HEK293 (cell line): ENCODE data around the gene SOCS4.

Experiments
- CTCF ChIA-PET: fragments of 350-600 bp; formaldehyde crosslinking; extraction: SDS; loops from one replicate; lab custom pipeline; 2021; ENCODE audit warnings: antibody characterized with exemption; lab: Yijun Ruan, JAX
- POLR2A ChIA-PET: fragments of 300-600 bp; formaldehyde crosslinking; extraction: SDS; loops from one replicate; lab custom pipeline; 2020; ENCODE audit warnings: antibody characterized with exemption, inconsistent platforms; lab: Yijun Ruan, JAX
- H3K27ac ChIP-seq: fragments of 200-500 bp; sonication (Bioruptor generic); 2 replicates; pipeline ENCODE4 v1.5.1; 2014; ENCODE audit warnings: low read depth, low read length, control low read depth, inconsistent platforms; ENCODE audit errors: extremely low read depth
- H3K36me3 ChIP-seq, 2 experiments: fragments of 200-500 bp in 1 of 2; sonication (Bioruptor generic) in 1 of 2; 1 replicate in 1 of 2; 2 replicates in 1 of 2; pipeline ENCODE4 v1.5.1; 2014 to 2017; ENCODE audit warnings: inconsistent platforms in 2 of 2, low read length in 2 of 2; ENCODE audit not compliant: control insufficient read depth in 2 of 2, insufficient read depth in 1 of 2
- H3K4me1 ChIP-seq: fragments of 200-500 bp; sonication (Bioruptor generic); 2 replicates; pipeline ENCODE4 v1.5.1; 2014; ENCODE audit warnings: mild to moderate bottlenecking, low read length, inconsistent platforms; ENCODE audit not compliant: control insufficient read depth, insufficient read depth
- H3K4me3 ChIP-seq: 2 replicates; pipeline ENCODE4 v1.5.1; 2011; ENCODE audit warnings: low read depth, mild to moderate bottlenecking, control low read depth, low read length, moderate library complexity
- H3K9me3 ChIP-seq: fragments of 200-500 bp; sonication (Bioruptor generic); 2 replicates; pipeline ENCODE4 v1.5.1; 2014; ENCODE audit warnings: low read depth, low read length, inconsistent platforms; ENCODE audit not compliant: control insufficient read depth, insufficient read depth
- BCL11A ChIP-seq: fragments of 450-650 bp; formaldehyde crosslinking; IDR thresholded peaks from 2 replicates; pipeline ENCODE4 v1.5.1; 2016; ENCODE audit warnings: low read depth, missing biosample characterization, missing genetic modification characterization
- CTCF ChIP-seq: fragments of 450-650 bp; formaldehyde crosslinking; IDR thresholded peaks from 2 replicates; pipeline ENCODE4 v1.5.1; 2016; ENCODE audit warnings: missing biosample characterization, missing genetic modification characterization
- GLIS2 ChIP-seq: fragments of 450-650 bp; formaldehyde crosslinking; IDR thresholded peaks from 2 replicates; pipeline ENCODE4 v1.5.1; 2016; ENCODE audit warnings: missing biosample characterization, missing genetic modification characterization
- KLF1 ChIP-seq: fragments of 450-650 bp; formaldehyde crosslinking; IDR thresholded peaks from 2 replicates; pipeline ENCODE4 v1.5.1; 2016; ENCODE audit warnings: missing biosample characterization, missing genetic modification characterization
- KLF8 ChIP-seq: fragments of 450-650 bp; formaldehyde crosslinking; IDR thresholded peaks from 2 replicates; pipeline ENCODE4 v1.5.1; 2016; ENCODE audit warnings: missing biosample characterization, missing genetic modification characterization
- MZF1 ChIP-seq: fragments of 450-650 bp; formaldehyde crosslinking; IDR thresholded peaks from 2 replicates; pipeline ENCODE4 v1.5.1; 2017; ENCODE audit warnings: missing biosample characterization, missing genetic modification characterization, borderline replicate concordance
- PBX3 ChIP-seq: sonication (generic); formaldehyde crosslinking; IDR thresholded peaks from 2 replicates; pipeline ENCODE4 v1.8.1; 2022; ENCODE audit warnings: mild to moderate bottlenecking, moderate library complexity, missing genetic modification reagents
- WT1 ChIP-seq: fragments of 450-650 bp; formaldehyde crosslinking; IDR thresholded peaks from 2 replicates; pipeline ENCODE4 v1.5.1; 2016; ENCODE audit warnings: missing biosample characterization, missing genetic modification characterization
- ZBTB10 ChIP-seq: fragments of 450-650 bp; formaldehyde crosslinking; IDR thresholded peaks from 2 replicates; pipeline ENCODE4 v1.5.1; 2016; ENCODE audit warnings: missing biosample characterization, missing genetic modification characterization
- ZBTB17 ChIP-seq: fragments of 450-650 bp; formaldehyde crosslinking; IDR thresholded peaks from 2 replicates; pipeline ENCODE4 v1.5.1; 2016; ENCODE audit warnings: missing biosample characterization, missing genetic modification characterization
- ZFHX2 ChIP-seq: fragments of 450-650 bp; formaldehyde crosslinking; conservative IDR thresholded peaks from 2 replicates; pipeline ENCODE4 v1.5.1; 2016; ENCODE audit warnings: missing biosample characterization, missing genetic modification characterization
- ZNF184 ChIP-seq: fragments of 450-650 bp; IDR thresholded peaks from 2 replicates; pipeline ENCODE4 v1.5.1; 2018; ENCODE audit warnings: missing biosample characterization, mild to moderate bottlenecking, missing genetic modification characterization
- ZNF223 ChIP-seq: fragments of 450-650 bp; formaldehyde crosslinking; IDR thresholded peaks from 2 replicates; pipeline ENCODE4 v1.5.1; 2016; ENCODE audit warnings: missing biosample characterization, missing genetic modification characterization
- ZNF391 ChIP-seq: fragments of 450-650 bp; formaldehyde crosslinking; IDR thresholded peaks from 2 replicates; pipeline ENCODE4 v1.5.1; 2016; ENCODE audit warnings: low read depth, missing biosample characterization, missing genetic modification characterization, borderline replicate concordance
- ZNF670 ChIP-seq: fragments of 450-650 bp; formaldehyde crosslinking; IDR thresholded peaks from 2 replicates; pipeline ENCODE4 v1.5.1; 2016; ENCODE audit warnings: missing biosample characterization, missing genetic modification characterization, low read depth
- ZNF707 ChIP-seq: fragments of 450-650 bp; formaldehyde crosslinking; IDR thresholded peaks from 2 replicates; pipeline ENCODE4 v1.5.1; 2016; ENCODE audit warnings: missing biosample characterization, missing genetic modification characterization
- ZNF747 ChIP-seq: fragments of 450-650 bp; formaldehyde crosslinking; IDR thresholded peaks from 2 replicates; pipeline ENCODE4 v1.5.1; 2016; ENCODE audit warnings: missing biosample characterization, missing genetic modification characterization
- ZNF768 ChIP-seq: fragments of 450-650 bp; formaldehyde crosslinking; IDR thresholded peaks from 2 replicates; pipeline ENCODE4 v1.5.1; 2018; ENCODE audit warnings: missing biosample characterization, mild to moderate bottlenecking, missing genetic modification characterization
- ZNF785 ChIP-seq: fragments of 450-650 bp; formaldehyde crosslinking; IDR thresholded peaks from 2 replicates; pipeline ENCODE4 v1.5.1; 2016; ENCODE audit warnings: missing biosample characterization, missing genetic modification characterization
- ZSCAN4 ChIP-seq: fragments of 450-650 bp; formaldehyde crosslinking; IDR thresholded peaks from 2 replicates; pipeline ENCODE4 v1.5.1; 2017; ENCODE audit warnings: missing biosample characterization, missing genetic modification characterization
- ZXDB ChIP-seq: fragments of 450-650 bp; formaldehyde crosslinking; IDR thresholded peaks from 2 replicates; pipeline ENCODE4 v1.5.1; 2016; ENCODE audit warnings: missing biosample characterization, missing genetic modification characterization
- TF ChIP-seq, protein P1 (sequence below): fragments of 450-650 bp; formaldehyde crosslinking; IDR thresholded peaks from 2 replicates; pipeline ENCODE4 v1.5.1; 2016; ENCODE audit warnings: missing biosample characterization, missing genetic modification characterization, borderline replicate concordance

The SOCS4 gene

GRCh38 chr14:55026793-55027561 is at the start of gene SOCS4, which contains the start of gene WDHD1:
SOCS4 (plus strand) TSS chr14:55027236; CDS start chr14:55043042, 15,806 bp downstream.
WDHD1 (minus strand) TSS chr14:55027099; CDS start chr14:55026787, 312 bp downstream.
- Histone ChIP-seq H3K4me1 (peaks cover 25% of the 10 kb centered on the region), H3K27ac (peak within 1 kb of the TSS; percentile 89), H3K4me3 (peak within 1 kb of the TSS; percentile 99), H3K36me3 (peaks cover 12 to 19% of the 10 kb centered on the region in 2 experiments; a peak in 2 of 3 replicates), H3K9me3 (no peaks in the 10 kb centered on the region)
- CTCF ChIA-PET: interaction anchor here (0.6 to 1.0 kb wide), 3 partner anchors 24 to 1560 kb away, joined by 3 to 6 read pairs (median 3); no protein-coding TSS in a partner anchor
- POLR2A ChIA-PET: interaction anchor here (0.7 to 3.6 kb wide), 14 partner anchors 9 to 539 kb away, joined by 3 to 47 read pairs (median 4); partner anchors contain the start of genes CGRRF1, GCH1 and MAPK1IP1L
- TF ChIP-seq ZBTB17 (tag by site-specific recombination) (peak; percentile 76), ZNF785 (tag by site-specific recombination) (no peak), ZNF768 (no peak), ZNF747 (no peak), ZFHX2 (peak; percentile 89), ZNF184 (tag by site-specific recombination) (0 out of 2 replicates have a peak, but pooled peaks have one; percentile 29), ZXDB (tag by site-specific recombination) (peak; percentile 84), KLF1 (tag by site-specific recombination) (peak; percentile 71; the same call in 1 of the 2 replicates), CTCF (tag by site-specific recombination) (peak; percentile 85), GLIS2 (tag by site-specific recombination) (peak; percentile 93), BCL11A (tag by site-specific recombination) (peak; percentile 52; the same call in 1 of the 2 replicates), ZSCAN4 (tag by site-specific recombination) (no peak), ZNF707 (tag by site-specific recombination) (no peak), PBX3 (CRISPR knock-in tag) (peak; percentile 64; the same call in 1 of the 2 replicates), ZNF223 (tag by site-specific recombination) (no peak), ZNF391 (0 out of 2 replicates have a peak, but pooled peaks have one; percentile 43), MZF1 (no peak), ZNF670 (tag by site-specific recombination) (no peak), KLF8 (tag by site-specific recombination) (peak; percentile 70; the same call in 1 of the 2 replicates), WT1 (tag by site-specific recombination) (peak; percentile 74), ZBTB10 (tag by site-specific recombination) (peak; percentile 40; the same call in 1 of the 2 replicates)
- TF ChIP-seq, protein P1, sequence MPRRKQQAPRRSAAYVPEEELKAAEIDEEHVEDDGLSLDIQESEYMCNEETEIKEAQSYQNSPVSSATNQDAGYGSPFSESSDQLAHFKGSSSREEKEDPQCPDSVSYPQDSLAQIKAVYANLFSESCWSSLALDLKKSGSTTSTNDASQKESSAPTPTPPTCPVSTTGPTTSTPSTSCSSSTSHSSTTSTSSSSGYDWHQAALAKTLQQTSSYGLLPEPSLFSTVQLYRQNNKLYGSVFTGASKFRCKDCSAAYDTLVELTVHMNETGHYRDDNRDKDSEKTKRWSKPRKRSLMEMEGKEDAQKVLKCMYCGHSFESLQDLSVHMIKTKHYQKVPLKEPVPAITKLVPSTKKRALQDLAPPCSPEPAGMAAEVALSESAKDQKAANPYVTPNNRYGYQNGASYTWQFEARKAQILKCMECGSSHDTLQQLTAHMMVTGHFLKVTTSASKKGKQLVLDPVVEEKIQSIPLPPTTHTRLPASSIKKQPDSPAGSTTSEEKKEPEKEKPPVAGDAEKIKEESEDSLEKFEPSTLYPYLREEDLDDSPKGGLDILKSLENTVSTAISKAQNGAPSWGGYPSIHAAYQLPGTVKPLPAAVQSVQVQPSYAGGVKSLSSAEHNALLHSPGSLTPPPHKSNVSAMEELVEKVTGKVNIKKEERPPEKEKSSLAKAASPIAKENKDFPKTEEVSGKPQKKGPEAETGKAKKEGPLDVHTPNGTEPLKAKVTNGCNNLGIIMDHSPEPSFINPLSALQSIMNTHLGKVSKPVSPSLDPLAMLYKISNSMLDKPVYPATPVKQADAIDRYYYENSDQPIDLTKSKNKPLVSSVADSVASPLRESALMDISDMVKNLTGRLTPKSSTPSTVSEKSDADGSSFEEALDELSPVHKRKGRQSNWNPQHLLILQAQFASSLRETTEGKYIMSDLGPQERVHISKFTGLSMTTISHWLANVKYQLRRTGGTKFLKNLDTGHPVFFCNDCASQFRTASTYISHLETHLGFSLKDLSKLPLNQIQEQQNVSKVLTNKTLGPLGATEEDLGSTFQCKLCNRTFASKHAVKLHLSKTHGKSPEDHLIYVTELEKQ: 0 out of 2 replicates have a peak, but pooled peaks have one; percentile 7
